SK-N-SH treated with all-trans-retinoic acid at 6 μM for 48 hours (cell line): ENCODE measurements around the gene AKT3.

ENCODE experiments used
- ISL1 ChIP-seq: fragments of 250-450 bp; sonication (Bioruptor Pico); IDR thresholded peaks from 2 replicates; pipeline ENCODE4 v2.1.2; 2022; ENCODE audit warnings: mild to moderate bottlenecking, moderate library complexity
- OSR1 ChIP-seq: fragments of 250-450 bp; sonication (Bioruptor Pico); IDR thresholded peaks from 2 replicates; pipeline ENCODE4 v1.8.0; 2022; ENCODE audit warnings: moderate library complexity, mild to moderate bottlenecking, inconsistent platforms
- RARB ChIP-seq: fragments of 250-450 bp; sonication (Bioruptor Pico); IDR thresholded peaks from 2 replicates; pipeline ENCODE4 v1.8.0; 2021; ENCODE audit warnings: mild to moderate bottlenecking, moderate library complexity
- ZNF8 ChIP-seq: fragments of 450-650 bp; formaldehyde crosslinking; IDR thresholded peaks from 2 replicates; pipeline ENCODE4 v1.5.0; 2020; ENCODE audit warnings: mild to moderate bottlenecking, moderate library complexity
- TF ChIP-seq, protein P1 (sequence below): fragments of 250-450 bp; sonication (Bioruptor Pico); IDR thresholded peaks from 2 replicates; pipeline ENCODE4 v1.5.1; 2020; ENCODE audit warnings: low read depth, mild to moderate bottlenecking, moderate library complexity

DNA sequence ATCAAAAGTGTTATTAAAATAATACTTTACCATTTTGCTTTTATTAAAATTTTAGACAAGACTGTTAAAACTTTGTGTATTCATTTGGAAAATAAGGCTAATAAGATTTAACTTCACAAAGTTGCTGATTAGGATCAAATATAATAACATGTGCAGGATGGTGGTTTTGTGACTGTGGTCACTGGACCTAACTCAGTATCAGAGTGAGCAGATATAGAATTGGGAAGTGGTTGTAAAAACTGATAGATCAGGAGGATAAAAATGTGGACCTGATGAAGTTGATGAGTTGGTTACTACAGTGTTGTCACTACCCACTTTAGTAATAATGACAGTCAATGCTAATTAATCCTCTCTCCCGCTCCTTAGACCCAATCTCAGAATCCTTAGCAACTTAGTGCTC, 186.4 kb downstream of the AKT3 start:
- TF ChIP-seq RARB (CRISPR knock-in tag) (no peak), ISL1 (CRISPR knock-in tag) (no peak), ZNF8 (CRISPR knock-in tag) (no peak), OSR1 (CRISPR knock-in tag) (no peak)
- TF ChIP-seq, protein P1, sequence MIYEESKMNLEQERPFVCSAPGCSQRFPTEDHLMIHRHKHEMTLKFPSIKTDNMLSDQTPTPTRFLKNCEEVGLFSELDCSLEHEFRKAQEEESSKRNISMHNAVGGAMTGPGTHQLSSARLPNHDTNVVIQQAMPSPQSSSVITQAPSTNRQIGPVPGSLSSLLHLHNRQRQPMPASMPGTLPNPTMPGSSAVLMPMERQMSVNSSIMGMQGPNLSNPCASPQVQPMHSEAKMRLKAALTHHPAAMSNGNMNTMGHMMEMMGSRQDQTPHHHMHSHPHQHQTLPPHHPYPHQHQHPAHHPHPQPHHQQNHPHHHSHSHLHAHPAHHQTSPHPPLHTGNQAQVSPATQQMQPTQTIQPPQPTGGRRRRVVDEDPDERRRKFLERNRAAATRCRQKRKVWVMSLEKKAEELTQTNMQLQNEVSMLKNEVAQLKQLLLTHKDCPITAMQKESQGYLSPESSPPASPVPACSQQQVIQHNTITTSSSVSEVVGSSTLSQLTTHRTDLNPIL = no peak
